Bronchial epithelial cell (primary cell): Measurements from ENCODE around the gene CEP250. TPM values are rescaled to one million over a fixed set of nuclear protein-coding genes. Genes with fewer than 3 reads are reported as not detected.

Source experiments
- DNase-seq: peaks from one replicate; pipeline ENCODE4 v3.0.0-alpha.2; 2010; ENCODE audit warnings: low read depth
- FAIRE-seq: peaks from 2 replicates; lab custom pipeline; 2011; peaks lifted over from hg19 to GRCh38; lab: Jason Lieb, UNC
- H3K27me3 ChIP-seq: 2 replicates; pipeline ENCODE4 v1.5.1; 2011; ENCODE audit warnings: low read length; ENCODE audit not compliant: control insufficient read depth, insufficient read depth
- H3K36me3 ChIP-seq: 2 replicates; pipeline ENCODE4 v1.5.1; 2011; ENCODE audit warnings: low read length; ENCODE audit not compliant: control insufficient read depth, insufficient read depth
- H3K4me3 ChIP-seq: 2 replicates; pipeline ENCODE4 v1.5.1; 2011; ENCODE audit warnings: mild to moderate bottlenecking, low read depth, low read length, control low read depth
- total RNA-seq: library from RNA; depleted of rRNA; stranded (reverse); fragments of >200 nt; gene quantifications from 2 replicates; pipeline ENCODE4 v1.2.1, GENCODE V29; 2014
- TF ChIP-seq, protein P1 (sequence below): IDR thresholded peaks from 2 replicates; pipeline ENCODE4 v1.5.1; 2011; ENCODE audit warnings: mild to moderate bottlenecking, moderate library complexity, low read length, control low read depth, inconsistent platforms; ENCODE audit not compliant: insufficient read depth, severe bottlenecking

Gene CEP250
- total RNA-seq, 1 donor from 2014 or later = 15.0 TPM

DNA sequence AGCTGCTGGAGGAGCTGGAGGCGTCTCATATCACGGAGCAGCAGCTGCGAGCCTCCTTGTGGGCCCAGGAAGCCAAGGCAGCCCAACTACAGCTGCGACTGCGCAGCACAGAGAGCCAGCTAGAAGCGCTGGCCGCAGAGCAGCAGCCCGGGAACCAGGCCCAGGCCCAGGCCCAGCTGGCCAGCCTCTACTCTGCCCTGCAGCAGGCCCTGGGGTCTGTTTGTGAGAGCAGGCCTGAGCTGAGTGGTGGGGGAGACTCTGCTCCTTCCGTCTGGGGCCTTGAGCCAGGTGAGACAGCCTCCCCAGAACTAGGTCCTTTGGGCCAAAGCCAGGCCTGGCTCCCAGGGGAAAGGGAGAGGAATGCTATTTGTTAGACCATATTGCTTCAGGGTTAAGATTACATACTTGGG is 42.4 kb downstream of the CEP250 start:
- DNase-seq (no peak), FAIRE-seq (no peak)
- TF ChIP-seq, protein P1, sequence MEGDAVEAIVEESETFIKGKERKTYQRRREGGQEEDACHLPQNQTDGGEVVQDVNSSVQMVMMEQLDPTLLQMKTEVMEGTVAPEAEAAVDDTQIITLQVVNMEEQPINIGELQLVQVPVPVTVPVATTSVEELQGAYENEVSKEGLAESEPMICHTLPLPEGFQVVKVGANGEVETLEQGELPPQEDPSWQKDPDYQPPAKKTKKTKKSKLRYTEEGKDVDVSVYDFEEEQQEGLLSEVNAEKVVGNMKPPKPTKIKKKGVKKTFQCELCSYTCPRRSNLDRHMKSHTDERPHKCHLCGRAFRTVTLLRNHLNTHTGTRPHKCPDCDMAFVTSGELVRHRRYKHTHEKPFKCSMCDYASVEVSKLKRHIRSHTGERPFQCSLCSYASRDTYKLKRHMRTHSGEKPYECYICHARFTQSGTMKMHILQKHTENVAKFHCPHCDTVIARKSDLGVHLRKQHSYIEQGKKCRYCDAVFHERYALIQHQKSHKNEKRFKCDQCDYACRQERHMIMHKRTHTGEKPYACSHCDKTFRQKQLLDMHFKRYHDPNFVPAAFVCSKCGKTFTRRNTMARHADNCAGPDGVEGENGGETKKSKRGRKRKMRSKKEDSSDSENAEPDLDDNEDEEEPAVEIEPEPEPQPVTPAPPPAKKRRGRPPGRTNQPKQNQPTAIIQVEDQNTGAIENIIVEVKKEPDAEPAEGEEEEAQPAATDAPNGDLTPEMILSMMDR = no peak
- peaks cover 31% of the 10 kb centered on the region for H3K36me3 ChIP-seq
- H3K27me3 ChIP-seq = no peaks in the 10 kb centered on the region
- no peak overlapping the region for H3K4me3 ChIP-seq

DNA sequence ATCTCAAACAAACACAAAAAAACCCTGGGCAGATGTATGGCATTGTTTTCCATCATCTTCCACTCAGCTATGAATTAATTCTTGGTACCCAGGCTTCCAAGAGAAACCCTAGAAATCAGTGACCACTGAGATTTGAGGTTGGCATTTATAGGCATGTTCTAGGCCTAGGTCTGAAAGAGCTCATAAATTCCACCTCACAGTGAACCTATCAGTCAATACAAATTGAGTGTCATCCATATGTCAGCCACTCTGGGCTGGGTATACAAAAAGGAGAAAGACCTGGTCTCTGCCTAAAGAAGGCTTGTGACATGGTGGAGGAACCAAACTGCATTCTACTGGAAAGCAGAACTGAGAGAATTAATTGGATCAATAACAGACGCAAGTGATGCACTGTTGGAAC is 43.9 kb downstream of the CEP250 start:
- H3K4me3 ChIP-seq = no peak overlapping the region
- peaks cover 29% of the 10 kb centered on the region for H3K36me3 ChIP-seq
- FAIRE-seq = peak; percentile 55
- TF ChIP-seq, protein P1 = no peak
- no peak for DNase-seq
- no peaks in the 10 kb centered on the region for H3K27me3 ChIP-seq

DNA sequence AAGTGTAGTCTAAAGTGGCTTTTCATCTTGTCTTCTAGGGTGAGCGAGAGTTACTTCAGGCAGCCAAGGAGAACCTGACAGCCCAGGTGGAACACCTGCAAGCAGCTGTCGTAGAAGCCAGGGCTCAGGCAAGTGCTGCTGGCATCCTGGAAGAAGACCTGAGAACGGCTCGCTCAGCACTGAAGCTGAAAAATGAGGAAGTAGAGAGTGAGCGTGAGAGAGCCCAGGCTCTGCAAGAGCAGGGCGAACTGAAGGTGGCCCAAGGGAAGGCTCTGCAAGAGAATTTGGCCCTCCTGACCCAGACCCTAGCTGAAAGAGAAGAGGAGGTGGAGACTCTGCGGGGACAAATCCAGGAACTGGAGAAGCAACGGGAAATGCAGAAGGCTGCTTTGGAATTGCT is 47.0 kb downstream of the CEP250 start:
- no peak for DNase-seq
- no peaks in the 10 kb centered on the region for H3K27me3 ChIP-seq
- no peak for FAIRE-seq
- TF ChIP-seq, protein P1 = no peak
- no peak overlapping the region for H3K4me3 ChIP-seq
- peaks cover 25% of the 10 kb centered on the region for H3K36me3 ChIP-seq

DNA sequence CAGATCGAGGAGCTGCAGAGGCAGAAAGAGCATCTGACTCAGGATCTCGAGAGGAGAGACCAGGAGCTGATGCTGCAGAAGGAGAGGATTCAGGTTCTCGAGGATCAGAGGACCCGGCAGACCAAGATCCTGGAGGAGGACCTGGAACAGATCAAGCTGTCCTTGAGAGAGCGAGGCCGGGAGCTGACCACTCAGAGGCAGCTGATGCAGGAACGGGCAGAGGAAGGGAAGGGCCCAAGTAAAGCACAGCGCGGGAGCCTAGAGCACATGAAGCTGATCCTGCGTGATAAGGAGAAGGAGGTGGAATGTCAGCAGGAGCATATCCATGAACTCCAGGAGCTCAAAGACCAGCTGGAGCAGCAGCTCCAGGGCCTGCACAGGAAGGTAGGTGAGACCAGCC is 47.9 kb downstream of the CEP250 start:
- TF ChIP-seq, protein P1 = no peak
- no peak overlapping the region for H3K4me3 ChIP-seq
- DNase-seq (no peak), FAIRE-seq (no peak)
- H3K27me3 ChIP-seq = no peaks in the 10 kb centered on the region
- H3K36me3 ChIP-seq = peaks cover 23% of the 10 kb centered on the region

DNA sequence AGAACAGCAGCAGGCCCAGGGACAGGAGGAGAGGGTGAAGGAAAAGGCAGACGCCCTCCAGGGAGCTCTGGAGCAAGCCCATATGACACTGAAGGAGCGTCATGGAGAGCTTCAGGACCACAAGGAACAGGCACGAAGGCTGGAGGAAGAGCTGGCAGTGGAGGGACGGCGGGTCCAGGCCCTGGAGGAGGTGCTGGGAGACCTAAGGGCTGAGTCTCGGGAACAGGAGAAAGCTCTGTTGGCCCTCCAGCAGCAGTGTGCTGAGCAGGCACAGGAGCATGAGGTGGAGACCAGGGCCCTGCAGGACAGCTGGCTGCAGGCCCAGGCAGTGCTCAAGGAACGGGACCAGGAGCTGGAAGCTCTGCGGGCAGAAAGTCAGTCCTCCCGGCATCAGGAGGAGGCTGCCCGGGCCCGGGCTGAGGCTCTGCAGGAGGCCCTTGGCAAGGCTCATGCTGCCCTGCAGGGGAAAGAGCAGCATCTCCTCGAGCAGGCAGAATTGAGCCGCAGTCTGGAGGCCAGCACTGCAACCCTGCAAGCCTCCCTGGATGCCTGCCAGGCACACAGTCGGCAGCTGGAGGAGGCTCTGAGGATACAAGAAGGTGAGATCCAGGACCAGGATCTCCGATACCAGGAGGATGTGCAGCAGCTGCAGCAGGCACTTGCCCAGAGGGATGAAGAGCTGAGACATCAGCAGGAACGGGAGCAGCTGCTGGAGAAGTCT is 48.6 kb downstream of the CEP250 start:
- Histone ChIP-seq H3K4me3 (no peak overlapping the region), H3K36me3 (peaks cover 24% of the 10 kb centered on the region), H3K27me3 (no peaks in the 10 kb centered on the region)
- DNase-seq (no peak), FAIRE-seq (no peak)
- TF ChIP-seq, protein P1 = no peak

DNA sequence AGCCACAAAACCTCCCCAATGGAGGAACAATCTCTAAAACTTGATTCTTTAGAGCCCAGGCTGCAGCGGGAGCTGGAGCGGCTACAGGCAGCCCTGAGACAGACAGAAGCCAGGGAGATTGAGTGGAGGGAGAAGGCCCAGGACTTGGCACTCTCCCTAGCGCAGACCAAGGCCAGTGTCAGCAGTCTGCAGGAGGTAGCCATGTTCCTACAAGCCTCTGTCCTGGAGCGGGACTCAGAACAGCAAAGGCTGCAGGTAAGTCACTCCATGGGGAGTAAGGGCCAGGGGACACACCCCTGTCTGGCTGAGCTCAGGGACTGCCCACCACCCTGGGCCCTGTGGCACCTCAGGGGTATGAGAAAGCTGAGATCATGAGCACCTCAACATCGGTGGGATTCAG is 49.4 kb downstream of the CEP250 start:
- TF ChIP-seq, protein P1 = no peak
- FAIRE-seq (no peak), DNase-seq (no peak)
- Histone ChIP-seq H3K36me3 (peaks cover 28% of the 10 kb centered on the region), H3K27me3 (no peaks in the 10 kb centered on the region), H3K4me3 (no peak overlapping the region)
